Fibroblast of lung (primary cell): ENCODE results near the gene GRID1. TPM values are rescaled to one million over a fixed set of nuclear protein-coding genes. Genes with fewer than 3 reads are reported as not detected.

Source experiments
- DNase-seq, 2 donors: peaks; one replicate each; pipeline versions ENCODE4 v3.0.0 to v3.0.0-alpha.2; 2010; ENCODE audit warnings: low read depth in 2 of 2
- H2AFZ ChIP-seq: 2 replicates; pipeline ENCODE4 v1.5.1; 2012; ENCODE audit warnings: low read length, control low read depth, inconsistent platforms
- H3K27ac ChIP-seq: 2 replicates; pipeline ENCODE4 v1.5.1; 2011; ENCODE audit warnings: low read length, control low read depth; ENCODE audit not compliant: insufficient read depth
- H3K27me3 ChIP-seq: 2 replicates; pipeline ENCODE4 v1.5.1; 2011; ENCODE audit warnings: mild to moderate bottlenecking, low read length; ENCODE audit not compliant: control insufficient read depth, insufficient read depth
- H3K36me3 ChIP-seq: 2 replicates; pipeline ENCODE4 v1.5.1; 2011; ENCODE audit warnings: low read length; ENCODE audit not compliant: control insufficient read depth, insufficient read depth
- H3K4me1 ChIP-seq: 2 replicates; pipeline ENCODE4 v1.5.1; 2011; ENCODE audit warnings: low read length; ENCODE audit not compliant: control insufficient read depth, insufficient read depth; ENCODE audit errors: extremely low read depth
- H3K4me2 ChIP-seq: 2 replicates; pipeline ENCODE4 v1.5.1; 2011; ENCODE audit warnings: low read length, control low read depth; ENCODE audit not compliant: insufficient read depth; ENCODE audit errors: extremely low read depth
- H3K4me3 ChIP-seq, 4 experiments: fragments of 200-600 bp in 1 of 4; sonication (generic) in 1 of 4; replicated peaks in 1 of 4; 2 replicates each; pipeline ENCODE4 v1.5.1; 2011 to 2016; ENCODE audit warnings: low read length in 4 of 4, low read depth in 3 of 4, mild to moderate bottlenecking in 3 of 4, control low read depth in 2 of 4, inconsistent platforms in 1 of 4, mixed read lengths in 1 of 4; ENCODE audit not compliant: insufficient read depth in 1 of 4; ENCODE audit errors: control extremely low read depth in 1 of 4
- H3K79me2 ChIP-seq: 2 replicates; pipeline ENCODE4 v1.5.1; 2012; ENCODE audit warnings: mild to moderate bottlenecking, low read length, inconsistent platforms; ENCODE audit not compliant: control insufficient read depth, insufficient read depth
- H3K9ac ChIP-seq: 2 replicates; pipeline ENCODE4 v1.5.1; 2011; ENCODE audit warnings: mild to moderate bottlenecking, low read length, control low read depth; ENCODE audit not compliant: insufficient read depth
- H3K9me3 ChIP-seq: 2 replicates; pipeline ENCODE4 v1.5.1; 2012; ENCODE audit warnings: low read depth, low read length; ENCODE audit not compliant: control insufficient read depth, insufficient read depth
- H4K20me1 ChIP-seq: 2 replicates; pipeline ENCODE4 v1.5.1; 2011; ENCODE audit warnings: low read length; ENCODE audit not compliant: control insufficient read depth, insufficient read depth; ENCODE audit errors: extremely low read depth
- EZH2 ChIP-seq: IDR thresholded peaks from 2 replicates; pipeline ENCODE4 v1.5.1; 2012; ENCODE audit warnings: low read length, control low read depth, mild to moderate bottlenecking; ENCODE audit errors: missing control alignments
- polyA plus RNA-seq, 2 donors: library from polyadenylated mRNA; depleted of rRNA in 1 of 2; stranded (reverse) in 1 of 2; unstranded in 1 of 2; fragments of >200 nt; gene quantifications; 2 replicates each; pipeline ENCODE4 v1.2.1, GENCODE V29; 2011 to 2012; ENCODE audit warnings: missing spikeins in 1 of 2
- total RNA-seq: library from RNA; depleted of rRNA; stranded (reverse); fragments of >200 nt; gene quantifications from 2 replicates; pipeline ENCODE4 v1.2.1, GENCODE V29; 2014
- TF ChIP-seq, protein P1 (sequence below), 2 donors: IDR thresholded peaks in 1 of 2; conservative IDR thresholded peaks in 1 of 2; 1 replicate in 1 of 2; 2 replicates in 1 of 2; pipeline ENCODE4 v1.5.1; 2011 to 2012; ENCODE audit warnings: low read length in 2 of 2, control low read depth in 1 of 2, inconsistent platforms in 1 of 2, low read depth in 1 of 2, mild to moderate bottlenecking in 1 of 2

GRID1 gene
- total and polyA plus RNA-seq, 2 donors (not counting 1 experiment from before 2014, with no cell fraction given) = 0.03 to 0.33 TPM

- Histone ChIP-seq H3K4me1 (no peaks in the 10 kb centered on the region), H3K79me2 (no peaks in the 10 kb centered on the region), H2AFZ (no peak overlapping the region), H3K9me3 (no peaks in the 10 kb centered on the region), H3K9ac (no peak overlapping the region), H3K4me3 (no peak overlapping the region), H3K36me3 (no peaks in the 10 kb centered on the region), H3K27me3 (no peaks in the 10 kb centered on the region), H3K4me2 (no peak overlapping the region), H4K20me1 (no peaks in the 10 kb centered on the region), H3K27ac (no peak overlapping the region)
- DNase-seq = no peak
- TF ChIP-seq EZH2 = no peak
- TF ChIP-seq, protein P1, sequence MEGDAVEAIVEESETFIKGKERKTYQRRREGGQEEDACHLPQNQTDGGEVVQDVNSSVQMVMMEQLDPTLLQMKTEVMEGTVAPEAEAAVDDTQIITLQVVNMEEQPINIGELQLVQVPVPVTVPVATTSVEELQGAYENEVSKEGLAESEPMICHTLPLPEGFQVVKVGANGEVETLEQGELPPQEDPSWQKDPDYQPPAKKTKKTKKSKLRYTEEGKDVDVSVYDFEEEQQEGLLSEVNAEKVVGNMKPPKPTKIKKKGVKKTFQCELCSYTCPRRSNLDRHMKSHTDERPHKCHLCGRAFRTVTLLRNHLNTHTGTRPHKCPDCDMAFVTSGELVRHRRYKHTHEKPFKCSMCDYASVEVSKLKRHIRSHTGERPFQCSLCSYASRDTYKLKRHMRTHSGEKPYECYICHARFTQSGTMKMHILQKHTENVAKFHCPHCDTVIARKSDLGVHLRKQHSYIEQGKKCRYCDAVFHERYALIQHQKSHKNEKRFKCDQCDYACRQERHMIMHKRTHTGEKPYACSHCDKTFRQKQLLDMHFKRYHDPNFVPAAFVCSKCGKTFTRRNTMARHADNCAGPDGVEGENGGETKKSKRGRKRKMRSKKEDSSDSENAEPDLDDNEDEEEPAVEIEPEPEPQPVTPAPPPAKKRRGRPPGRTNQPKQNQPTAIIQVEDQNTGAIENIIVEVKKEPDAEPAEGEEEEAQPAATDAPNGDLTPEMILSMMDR (conservative IDR thresholded peaks at IDR 0.05 in 1 of 2, IDR thresholded peaks at IDR 0.05 in 1 of 2; ENCODE audit: low read depth in 1 of 2, low read length in 2 of 2) = no peak
Measured at GRCh38 chr10:85992324-85992723, 374.3 kb downstream of the GRID1 start.

GRCh38 chr10:85986777-85987176 is 379.8 kb downstream of the GRID1 start:
- Histone ChIP-seq H3K27ac (no peak overlapping the region), H2AFZ (no peak overlapping the region), H3K27me3 (no peaks in the 10 kb centered on the region), H3K4me2 (no peak overlapping the region), H3K9ac (no peak overlapping the region), H3K4me1 (no peaks in the 10 kb centered on the region), H4K20me1 (no peaks in the 10 kb centered on the region), H3K79me2 (no peaks in the 10 kb centered on the region), H3K9me3 (no peaks in the 10 kb centered on the region), H3K4me3 (no peak overlapping the region), H3K36me3 (no peaks in the 10 kb centered on the region)
- TF ChIP-seq, protein P1 (conservative IDR thresholded peaks at IDR 0.05 in 1 of 2, IDR thresholded peaks at IDR 0.05 in 1 of 2; ENCODE audit: low read depth in 1 of 2, low read length in 2 of 2) = no peak
- TF ChIP-seq EZH2 = no peak
- DNase-seq = no peak

DNA sequence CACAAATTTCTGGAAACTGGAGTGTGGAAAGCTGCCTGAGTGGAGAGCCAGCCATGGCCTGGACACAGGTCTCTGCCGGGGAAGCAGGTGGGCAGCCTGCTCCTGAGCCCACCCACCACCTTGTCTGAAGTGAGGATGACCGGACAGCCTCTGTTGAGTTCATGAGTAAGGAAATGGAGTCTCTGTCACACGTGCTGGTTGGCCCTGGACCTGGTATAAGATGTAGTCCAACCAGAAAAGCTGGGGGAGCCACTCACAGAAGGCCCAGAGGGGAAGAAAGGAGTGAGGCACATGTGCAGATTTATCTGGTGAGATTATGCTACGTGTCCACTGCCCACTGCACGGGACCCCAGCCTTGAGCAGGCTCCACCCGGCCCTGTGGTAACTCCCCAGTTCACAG is 383.5 kb downstream of the GRID1 start:
- H4K20me1 ChIP-seq = no peaks in the 10 kb centered on the region
- no peak overlapping the region for H2AFZ ChIP-seq
- no peaks in the 10 kb centered on the region for H3K27me3 ChIP-seq
- no peak overlapping the region for H3K4me2 ChIP-seq
- H3K79me2 ChIP-seq = no peaks in the 10 kb centered on the region
- no peaks in the 10 kb centered on the region for H3K36me3 ChIP-seq
- DNase-seq = no peak
- TF ChIP-seq, protein P1 (conservative IDR thresholded peaks at IDR 0.05 in 1 of 2, IDR thresholded peaks at IDR 0.05 in 1 of 2; ENCODE audit: low read depth in 1 of 2, low read length in 2 of 2) = no peak
- no peak for TF ChIP-seq EZH2
- no peaks in the 10 kb centered on the region for H3K4me1 ChIP-seq
- H3K9ac ChIP-seq = no peak overlapping the region
- H3K9me3 ChIP-seq = no peaks in the 10 kb centered on the region
- H3K4me3 ChIP-seq = no peak overlapping the region
- H3K27ac ChIP-seq = no peak overlapping the region
